ENCODE results near the gene TTLL6.
"Not testable (repeated sequence)": the region's sequence is repeated elsewhere in the genome, so short reads cannot be mapped to it uniquely, and the experiment has no call there.

TTLL6 gene

GRCh38 chr17:48724251-48725003 is 92.6 kb downstream of the TTLL6 start:
- DNase-seq (ENCODE audit: low read depth in 2 of 2, low spot score in 1 of 2): peak; percentile 48 to 59

- DNase-seq (ENCODE audit: low read depth in 2 of 2, low spot score in 1 of 2): no peak
Measured at GRCh38 chr17:48723423-48724250, 93.4 kb downstream of the TTLL6 start.

GRCh38 chr17:48722915-48723422 is 94.1 kb downstream of the TTLL6 start, which contains the start of gene PRAC2:
PRAC2 (plus strand) TSS chr17:48723185; CDS start chr17:48724411, 1,226 bp downstream.
- no peak for DNase-seq (ENCODE audit: low read depth in 2 of 2, low spot score in 1 of 2)

- DNase-seq (ENCODE audit: low read depth in 2 of 2, low spot score in 1 of 2): no peak
Measured at GRCh38 chr17:48722201-48722907, 94.7 kb downstream of the TTLL6 start, which contains the start of gene PRAC1. PRAC1 (minus strand) TSS chr17:48722518; CDS start chr17:48722392, 126 bp downstream.

- no peak for DNase-seq (ENCODE audit: low read depth in 2 of 2, low spot score in 1 of 2)
Measured at GRCh38 chr17:48721009-48721402, 96.0 kb downstream of the TTLL6 start.

GRCh38 chr17:48720266-48721008 is 96.6 kb downstream of the TTLL6 start:
- no peak for DNase-seq (ENCODE audit: low read depth in 2 of 2, low spot score in 1 of 2)

GRCh38 chr17:48719642-48720265 is 97.3 kb downstream of the TTLL6 start:
- DNase-seq (ENCODE audit: low read depth in 2 of 2, low spot score in 1 of 2): no peak

- no peak for DNase-seq (ENCODE audit: low read depth in 2 of 2, low spot score in 1 of 2)
Measured at GRCh38 chr17:48718761-48719641, 98.0 kb downstream of the TTLL6 start.

- DNase-seq (ENCODE audit: low read depth in 2 of 2, low spot score in 1 of 2): no peak
Measured at GRCh38 chr17:48718227-48718760, 98.7 kb downstream of the TTLL6 start.

GRCh38 chr17:48717367-48718226 is 99.4 kb downstream of the TTLL6 start:
- no peak for DNase-seq (ENCODE audit: low read depth in 2 of 2, low spot score in 1 of 2)

- not testable (repeated sequence) for DNase-seq (ENCODE audit: low read depth in 2 of 2, low spot score in 1 of 2)
Measured at GRCh38 chr17:48716549-48716948, 100.5 kb downstream of the TTLL6 start.

- no peak for DNase-seq (ENCODE audit: low read depth in 2 of 2, low spot score in 1 of 2)
Measured at GRCh38 chr17:48715496-48716399, 101.3 kb downstream of the TTLL6 start.
